IMR-90 (cell line): ENCODE measurements around the gene COPS7A. TPM values are rescaled to one million over a fixed set of nuclear protein-coding genes. Genes with fewer than 3 reads are reported as not detected.

ENCODE experiments used
- ATAC-seq: fragments of 200-7000 bp; cut with Tn5 transposase; 2 replicates; pipeline ENCODE4 v1.9.1; 2020; ENCODE audit warnings: low read depth, mild to moderate bottlenecking, moderate library complexity
- BruUV-seq: library from RNA; stranded (reverse); fragments of 400-500 nt; replicated peaks from 2 replicates; lab custom pipeline; 2021; lab: Mats Ljungman, UMichigan
- CTCF ChIA-PET: fragments of 300-600 bp; formaldehyde crosslinking; extraction: SDS; loops from one replicate; lab custom pipeline; 2021; ENCODE audit warnings: antibody characterized with exemption; lab: Yijun Ruan, JAX
- POLR2A ChIA-PET: fragments of 300-600 bp; sonication (Branson Sonifier 250); formaldehyde crosslinking; loops from one replicate; lab custom pipeline; 2022; ENCODE audit warnings: antibody characterized with exemption; ENCODE audit not compliant: unreplicated experiment; lab: Charles Lee
- DNase-seq: peaks from one replicate; pipeline ENCODE4 v3.0.0; 2013
- H2AFZ ChIP-seq: replicated peaks from 2 replicates; pipeline ENCODE3; 2013; ENCODE audit warnings: low read length, mild to moderate bottlenecking; ENCODE audit not compliant: poor library complexity
- H2AK5ac ChIP-seq: 2 replicates; pipeline ENCODE4 v1.6.1; 2013; ENCODE audit warnings: low read depth, low read length, inconsistent platforms
- H2AK9ac ChIP-seq: replicated peaks from 2 replicates; pipeline ENCODE3; 2013; ENCODE audit warnings: mild to moderate bottlenecking, low read depth, low read length, moderate library complexity; ENCODE audit not compliant: poor library complexity
- H2BK120ac ChIP-seq: 2 replicates; pipeline ENCODE4 v1.6.1; 2013; ENCODE audit warnings: low read depth, low read length, inconsistent platforms
- H2BK15ac ChIP-seq: 3 replicates; pipeline ENCODE4 v1.6.1; 2013; ENCODE audit warnings: low read depth, low read length, inconsistent platforms
- H2BK20ac ChIP-seq: 2 replicates; pipeline ENCODE4 v1.6.1; 2013; ENCODE audit warnings: low read depth, mild to moderate bottlenecking, inconsistent platforms, low read length, moderate library complexity
- H2BK5ac ChIP-seq: 2 replicates; pipeline ENCODE4 v1.6.1; 2013; ENCODE audit warnings: mild to moderate bottlenecking, low read depth, low read length, inconsistent platforms; ENCODE audit not compliant: poor library complexity, severe bottlenecking
- H3K14ac ChIP-seq: replicated peaks from 2 replicates; pipeline ENCODE4 v1.6.1; 2013; ENCODE audit warnings: low read depth, low read length, inconsistent platforms
- H3K18ac ChIP-seq: 2 replicates; pipeline ENCODE4 v1.6.1; 2013; ENCODE audit warnings: low read depth, low read length, control low read depth
- H3K23ac ChIP-seq: 2 replicates; pipeline ENCODE4 v1.6.1; 2013; ENCODE audit warnings: low read depth, low read length, inconsistent platforms
- H3K27ac ChIP-seq: 2 replicates; pipeline ENCODE4 v1.5.1; 2013; ENCODE audit warnings: mild to moderate bottlenecking, control low read depth, low read length; ENCODE audit not compliant: insufficient read depth
- H3K27me3 ChIP-seq: 2 replicates; pipeline ENCODE4 v1.6.1; 2013; ENCODE audit warnings: low read length; ENCODE audit not compliant: control insufficient read depth, insufficient read depth
- H3K36me3 ChIP-seq: 2 replicates; pipeline ENCODE4 v1.6.1; 2013; ENCODE audit warnings: low read length, mixed read lengths; ENCODE audit not compliant: control insufficient read depth, insufficient read depth
- H3K4ac ChIP-seq: 2 replicates; pipeline ENCODE4 v1.6.1; 2013; ENCODE audit warnings: low read depth, low read length, inconsistent platforms
- H3K4me1 ChIP-seq: 2 replicates; pipeline ENCODE4 v1.6.1; 2013; ENCODE audit warnings: low read length, mixed read lengths; ENCODE audit not compliant: control insufficient read depth, insufficient read depth
- H3K4me2 ChIP-seq: 2 replicates; pipeline ENCODE4 v1.6.1; 2013; ENCODE audit warnings: low read depth, mild to moderate bottlenecking, control low read depth, low read length, moderate library complexity
- H3K4me3 ChIP-seq: 2 replicates; pipeline ENCODE4 v1.5.1; 2013; ENCODE audit warnings: low read depth, mild to moderate bottlenecking, control low read depth, low read length, moderate library complexity; ENCODE audit not compliant: insufficient read depth
- H3K56ac ChIP-seq: 2 replicates; pipeline ENCODE4 v1.6.1; 2013; ENCODE audit warnings: low read length, inconsistent platforms; ENCODE audit not compliant: insufficient read depth; ENCODE audit errors: extremely low read depth
- H3K79me1 ChIP-seq, 2 experiments: 2 replicates each; pipeline ENCODE4 v1.6.1; 2013; ENCODE audit warnings: low read length in 2 of 2, inconsistent platforms in 1 of 2, low read depth in 1 of 2
- H3K9ac ChIP-seq: 2 replicates; pipeline ENCODE4 v1.6.1; 2013; ENCODE audit warnings: low read depth, low read length, control low read depth
- H3K9me1 ChIP-seq: 2 replicates; pipeline ENCODE4 v1.6.1; 2013; ENCODE audit warnings: low read length, inconsistent platforms; ENCODE audit not compliant: insufficient read depth
- H3K9me3 ChIP-seq: 2 replicates; pipeline ENCODE4 v1.6.1; 2013; ENCODE audit warnings: low read length; ENCODE audit not compliant: control insufficient read depth, insufficient read depth
- H4K20me1 ChIP-seq: 2 replicates; pipeline ENCODE4 v1.6.1; 2013; ENCODE audit warnings: low read length, inconsistent platforms; ENCODE audit not compliant: insufficient read depth
- H4K5ac ChIP-seq: 2 replicates; pipeline ENCODE4 v1.6.1; 2013; ENCODE audit warnings: mild to moderate bottlenecking, low read depth, low read length, control low read depth
- H4K8ac ChIP-seq, 2 experiments: 2 replicates each; pipeline ENCODE4 v1.6.1; 2013; ENCODE audit warnings: low read depth in 2 of 2, low read length in 2 of 2, control low read depth in 1 of 2, inconsistent platforms in 1 of 2
- H4K91ac ChIP-seq: 2 replicates; pipeline ENCODE4 v1.6.1; 2013; ENCODE audit warnings: low read depth, low read length, inconsistent platforms; ENCODE audit not compliant: insufficient read depth
- BHLHE40 ChIP-seq: fragments of 150-350 bp; IDR thresholded peaks from 2 replicates; pipeline ENCODE4 v1.6.1; 2016; ENCODE audit warnings: mild to moderate bottlenecking, low read depth, low read length
- CHD1 ChIP-seq: IDR thresholded peaks from 2 replicates; pipeline ENCODE4 v1.6.1; 2012; ENCODE audit warnings: low read depth, low read length, improper control_type of control experiment
- MAFK ChIP-seq: IDR thresholded peaks from 2 replicates; pipeline ENCODE4 v1.6.1; 2012; ENCODE audit warnings: low read depth, low read length, improper control_type of control experiment
- POLR2A ChIP-seq: IDR thresholded peaks from 2 replicates; pipeline ENCODE4 v1.6.1; 2012; ENCODE audit warnings: mild to moderate bottlenecking, low read depth, low read length
- RFX5 ChIP-seq: IDR thresholded peaks from 2 replicates; pipeline ENCODE4 v1.8.0; 2012; ENCODE audit warnings: low read depth, mild to moderate bottlenecking, low read length, moderate library complexity
- WGBS, 2 experiments: methylation state at CpG; one replicate each; pipeline versions ENCODE4 v1.1.5 to v1.1.7; 2013; ENCODE audit warnings: missing lambda C conversion rate in 2 of 2; ENCODE audit not compliant: insufficient read length in 1 of 2; ENCODE audit errors: extremely low coverage in 2 of 2; 5-methylcytosine and 5-hydroxymethylcytosine counted together
- dilution Hi-C: fragments of 300-500 bp; cut with HindIII; formaldehyde crosslinking; loops from one replicate; pipeline ENCODE4 v1.14.3; 2018; ENCODE audit warnings: low sequenced_read_pairs; ENCODE audit not compliant: unreplicated experiment
- in situ Hi-C: fragments of 300-500 bp; cut with MboI; formaldehyde crosslinking; loops from 3 replicates; pipeline ENCODE4 v1.14.3; 2019; ENCODE audit warnings: low sequenced_read_pairs, inconsistent platforms, mixed read lengths
- intact Hi-C: fragments of 100-400 bp; cut with micrococcal nuclease; formaldehyde crosslinking; loops from 2 replicates; pipeline ENCODE4 v1.10.0; 2022
- microRNA-seq, 2 experiments: library from miRNA; stranded (forward) in 1 of 2; unstranded in 1 of 2; fragments of 10-50 nt in 1 of 2; fragments of <30 nt in 1 of 2; gene quantifications in 1 of 2; microRNA quantifications in 1 of 2; one replicate each; pipeline versions ENCODE3 to v1.1.0; 2013 to 2020; ENCODE audit not compliant: insufficient read depth in 1 of 2, insufficient read length in 1 of 2, unreplicated experiment in 1 of 2
- polyA plus RNA-seq, 3 experiments: library from polyadenylated mRNA; depleted of rRNA; stranded (reverse); fragments of >200 nt; gene quantifications; 2 replicates each; pipeline ENCODE4 v1.2.3, GENCODE V29; 2012; ENCODE audit warnings: low replicate concordance in 1 of 3
- small RNA-seq, 5 experiments: library from RNA; depleted of rRNA; stranded (forward); fragments of <200 nt; gene quantifications; one replicate each; pipeline ENCODE3, GENCODE V24; 2012
- total RNA-seq: library from RNA; depleted of rRNA; stranded (reverse); fragments of >200 nt; gene quantifications from 2 replicates; pipeline ENCODE4 v1.2.3, GENCODE V29; 2012; rRNA removed

Gene COPS7A
- total and polyA plus RNA-seq, 2 of the 4 experiments (the other 2 are of a cell fraction) = 58.8 to 135 TPM

- in situ Hi-C loops = no loop called here
- intact Hi-C loops = no loop called here
- BruUV-seq = no TSS peak
Observed at GRCh38 chr12:6780573-6780972, 56.7 kb downstream of the COPS7A start.

More at GRCh38 chr12:6780573-6780972, 56.7 kb downstream of the COPS7A start:
- H3K36me3 ChIP-seq = no peaks in the 10 kb centered on the region
- H4K20me1 ChIP-seq = no peaks in the 10 kb centered on the region
- no peak overlapping the region for H2BK5ac ChIP-seq
- H2AK9ac ChIP-seq = no peak overlapping the region
- peaks cover 4% of the 10 kb centered on the region; the same call in 1 of the 2 replicates for H3K4me1 ChIP-seq
- no peak overlapping the region for H2BK120ac ChIP-seq
- no peak overlapping the region for H3K23ac ChIP-seq
- H3K4me3 ChIP-seq = no peak overlapping the region
- H3K9me1 ChIP-seq = no peaks in the 10 kb centered on the region
- ChIA-PET POLR2A (no interaction called here), CTCF (interaction anchor here (1.2 kb wide), 1 partner anchor 28 kb away, joined by 3 read pairs; the partner anchor contains the start of gene MLF2)
- H2AK5ac ChIP-seq = no peak overlapping the region
- H3K18ac ChIP-seq = no peak overlapping the region
- no peak overlapping the region for H3K4me2 ChIP-seq
- no peaks in the 10 kb centered on the region for H3K79me1 ChIP-seq
- H3K4ac ChIP-seq = no peak overlapping the region
- DNase-seq (no peak), ATAC-seq (no peak)
- H3K27ac ChIP-seq = no peak overlapping the region
- H4K8ac ChIP-seq = no peak overlapping the region
- dilution Hi-C loops = no loop called here
- no peak overlapping the region for H4K91ac ChIP-seq
- no peak overlapping the region for H2BK20ac ChIP-seq
- H4K5ac ChIP-seq = no peak overlapping the region
- no peak overlapping the region for H2AFZ ChIP-seq
- H2BK15ac ChIP-seq = no peak overlapping the region
- H3K56ac ChIP-seq = no peak overlapping the region
- no peak overlapping the region for H3K9ac ChIP-seq
- no peak overlapping the region for H3K14ac ChIP-seq
- no peaks in the 10 kb centered on the region for H3K9me3 ChIP-seq
- WGBS, 2 experiments = no CpG with 5 or more reads among the region's 6 CpGs
- H3K27me3 ChIP-seq = no peaks in the 10 kb centered on the region
- TF ChIP-seq POLR2A = no peak
- no peak for TF ChIP-seq CHD1
- TF ChIP-seq BHLHE40 = no peak
- TF ChIP-seq RFX5 = no peak
- TF ChIP-seq MAFK = no peak

Small RNA genes lying within 50 kb of the gene (microRNA-seq; reads per million reads assigned to microRNA genes)
- not detected for gene RNU6-781P (ENCODE audit: insufficient read depth, insufficient read length)

Small RNA genes lying within 50 kb of the gene (small RNA-seq; reads per million reads assigned to genes)
- 0 reads per million in 5 experiments for gene RNU6-781P

Other genes with a start within 250 kb of the COPS7A start
- gene MRPL51, start 230.8 kb upstream of the COPS7A start, total RNA-seq = 80.1 and 126 TPM in 2 replicates
- 151 and 160 TPM in 2 replicates for gene MRPL51, start 230.8 kb upstream of the COPS7A start, polyA plus RNA-seq (2012; rRNA removed)
- 52.8 and 57.9 TPM in 2 replicates for gene NCAPD2, start 229.9 kb upstream of the COPS7A start, total RNA-seq
- gene NCAPD2, start 229.9 kb upstream of the COPS7A start, polyA plus RNA-seq (2012; rRNA removed) = 35.6 and 40.9 TPM in 2 replicates
- 11,536 and 12,939 TPM in 2 replicates for gene GAPDH, start 189.5 kb upstream of the COPS7A start, total RNA-seq
- 21,893 and 22,387 TPM in 2 replicates for gene GAPDH, start 189.5 kb upstream of the COPS7A start, polyA plus RNA-seq (2012; rRNA removed)
- gene IFFO1, start 168.0 kb upstream of the COPS7A start, total RNA-seq = 5.6 and 5.8 TPM in 2 replicates
- 35.1 and 37.8 TPM in 2 replicates for gene IFFO1, start 168.0 kb upstream of the COPS7A start, polyA plus RNA-seq (2012; rRNA removed)
- gene NOP2, start 155.8 kb upstream of the COPS7A start, total RNA-seq = 32.5 and 35.8 TPM in 2 replicates
- 49.9 and 51.7 TPM in 2 replicates for gene NOP2, start 155.8 kb upstream of the COPS7A start, polyA plus RNA-seq (2012; rRNA removed)
- 262 and 279 TPM in 2 replicates for gene CHD4, start 116.7 kb upstream of the COPS7A start, total RNA-seq
- 99.8 and 116 TPM in 2 replicates for gene CHD4, start 116.7 kb upstream of the COPS7A start, polyA plus RNA-seq (2012; rRNA removed)
- gene LPAR5, start 88.1 kb upstream of the COPS7A start, total RNA-seq = not detected in 2 replicates
- gene LPAR5, start 88.1 kb upstream of the COPS7A start, polyA plus RNA-seq (2012; rRNA removed) = not detected in 2 replicates
- gene ACRBP, start 76.6 kb upstream of the COPS7A start, total RNA-seq = not detected in 2 replicates
- 0.27 and 0.38 TPM in 2 replicates for gene ACRBP, start 76.6 kb upstream of the COPS7A start, polyA plus RNA-seq (2012; rRNA removed)
- gene ING4, start 60.9 kb upstream of the COPS7A start, total RNA-seq = 22.0 and 25.3 TPM in 2 replicates
- gene ING4, start 60.9 kb upstream of the COPS7A start, polyA plus RNA-seq (2012; rRNA removed) = 31.1 and 47.5 TPM in 2 replicates
- 16.3 and 17.5 TPM in 2 replicates for gene ZNF384, start 34.7 kb upstream of the COPS7A start, total RNA-seq
- 53.7 and 55.6 TPM in 2 replicates for gene ZNF384, start 34.7 kb upstream of the COPS7A start, polyA plus RNA-seq (2012; rRNA removed)
- under 0.01 and 0.18 TPM in 2 replicates for gene PIANP, start 23.2 kb upstream of the COPS7A start, total RNA-seq
- 5.4 and 6.8 TPM in 2 replicates for gene PIANP, start 23.2 kb upstream of the COPS7A start, polyA plus RNA-seq (2012; rRNA removed)
- gene MLF2, start 29.1 kb downstream of the COPS7A start, total RNA-seq = 236 and 244 TPM in 2 replicates
- 359 and 403 TPM in 2 replicates for gene MLF2, start 29.1 kb downstream of the COPS7A start, polyA plus RNA-seq (2012; rRNA removed)
- gene PTMS, start 42.3 kb downstream of the COPS7A start, total RNA-seq = 11.4 and 17.2 TPM in 2 replicates
- gene PTMS, start 42.3 kb downstream of the COPS7A start, polyA plus RNA-seq (2012; rRNA removed) = 275 and 288 TPM in 2 replicates
- gene LAG3, start 48.5 kb downstream of the COPS7A start, total RNA-seq = not detected in 2 replicates
- gene LAG3, start 48.5 kb downstream of the COPS7A start, polyA plus RNA-seq (2012; rRNA removed) = 0.41 and 0.66 TPM in 2 replicates
- gene CD4, start 65.5 kb downstream of the COPS7A start, total RNA-seq = 4.2 and 5.7 TPM in 2 replicates
- gene CD4, start 65.5 kb downstream of the COPS7A start, polyA plus RNA-seq (2012; rRNA removed) = 15.0 and 15.7 TPM in 2 replicates
- 1.7 and 2.9 TPM in 2 replicates for gene GPR162, start 97.8 kb downstream of the COPS7A start, total RNA-seq
- gene GPR162, start 97.8 kb downstream of the COPS7A start, polyA plus RNA-seq (2012; rRNA removed) = 6.0 and 7.8 TPM in 2 replicates
- 25.8 and 27.8 TPM in 2 replicates for gene P3H3, start 104.4 kb downstream of the COPS7A start, total RNA-seq
- 83.9 and 90.5 TPM in 2 replicates for gene P3H3, start 104.4 kb downstream of the COPS7A start, polyA plus RNA-seq (2012; rRNA removed)
- gene GNB3, start 116.9 kb downstream of the COPS7A start, total RNA-seq = 0.56 and 0.72 TPM in 2 replicates
- gene GNB3, start 116.9 kb downstream of the COPS7A start, polyA plus RNA-seq (2012; rRNA removed) = 20.5 and 20.7 TPM in 2 replicates
- 23.5 and 30.3 TPM in 2 replicates for gene CDCA3, start 127.2 kb downstream of the COPS7A start, total RNA-seq
- gene CDCA3, start 127.2 kb downstream of the COPS7A start, polyA plus RNA-seq (2012; rRNA removed) = 61.0 and 67.5 TPM in 2 replicates
- gene USP5, start 128.1 kb downstream of the COPS7A start, total RNA-seq = 119 and 125 TPM in 2 replicates
- 67.7 and 69.7 TPM in 2 replicates for gene USP5, start 128.1 kb downstream of the COPS7A start, polyA plus RNA-seq (2012; rRNA removed)
- gene TPI1, start 143.5 kb downstream of the COPS7A start, total RNA-seq = 1,842 and 2,176 TPM in 2 replicates
- gene TPI1, start 143.5 kb downstream of the COPS7A start, polyA plus RNA-seq (2012; rRNA removed) = 1,995 and 2,214 TPM in 2 replicates
- gene SPSB2, start 149.3 kb downstream of the COPS7A start, total RNA-seq = 1.1 and 1.3 TPM in 2 replicates
- gene SPSB2, start 149.3 kb downstream of the COPS7A start, polyA plus RNA-seq (2012; rRNA removed) = 4.1 and 4.3 TPM in 2 replicates
- gene LRRC23, start 180.8 kb downstream of the COPS7A start, total RNA-seq = 8.9 and 11.1 TPM in 2 replicates
- gene LRRC23, start 180.8 kb downstream of the COPS7A start, polyA plus RNA-seq (2012; rRNA removed) = 9.2 and 11.4 TPM in 2 replicates
- gene ENO2, start 190.5 kb downstream of the COPS7A start, total RNA-seq = 20.8 and 28.3 TPM in 2 replicates
- gene ENO2, start 190.5 kb downstream of the COPS7A start, polyA plus RNA-seq (2012; rRNA removed) = 81.5 and 92.8 TPM in 2 replicates
- gene ATN1, start 203.9 kb downstream of the COPS7A start, total RNA-seq = 2.5 and 3.4 TPM in 2 replicates
- 58.7 and 59.8 TPM in 2 replicates for gene ATN1, start 203.9 kb downstream of the COPS7A start, polyA plus RNA-seq (2012; rRNA removed)
- not detected in 2 replicates for gene RNU7-1, start 219.8 kb downstream of the COPS7A start, total RNA-seq
- gene RNU7-1, start 219.8 kb downstream of the COPS7A start, polyA plus RNA-seq (2012; rRNA removed) = not detected in 2 replicates
- 197 and 238 TPM in 2 replicates for gene C12orf57, start 220.0 kb downstream of the COPS7A start, total RNA-seq
- 530 and 703 TPM in 2 replicates for gene C12orf57, start 220.0 kb downstream of the COPS7A start, polyA plus RNA-seq (2012; rRNA removed)
- under 0.01 TPM in 1 of 2 replicates, not detected in the other for gene PTPN6, start 227.3 kb downstream of the COPS7A start, total RNA-seq
- gene PTPN6, start 227.3 kb downstream of the COPS7A start, polyA plus RNA-seq (2012; rRNA removed) = 0.14 TPM in 1 of 2 replicates, not detected in the other
- gene PHB2, start 246.6 kb downstream of the COPS7A start, total RNA-seq = 219 and 240 TPM in 2 replicates
- gene PHB2, start 246.6 kb downstream of the COPS7A start, polyA plus RNA-seq (2012; rRNA removed) = 286 and 298 TPM in 2 replicates
- gene EMG1, start 246.9 kb downstream of the COPS7A start, total RNA-seq = 43.6 and 66.1 TPM in 2 replicates
- 37.5 and 43.1 TPM in 2 replicates for gene EMG1, start 246.9 kb downstream of the COPS7A start, polyA plus RNA-seq (2012; rRNA removed)